Adrenal gland (tissue), 5 donors: ENCODE data around the gene CERS1.

Source experiments
- CTCF ChIP-seq, 6 experiments: fragments of 450-650 bp in 4 of 6; fragments of 200-600 bp in 2 of 6; sonication (generic) in 1 of 6; IDR thresholded peaks; 1 replicate in 5 of 6; 2 replicates in 1 of 6; pipeline versions ENCODE4 v1.5.1 to v1.8.0; 2016 to 2021; ENCODE audit warnings: antibody characterized with exemption in 6 of 6, mild to moderate bottlenecking in 2 of 6, moderate library complexity in 1 of 6
- POLR2A ChIP-seq, 2 donors: fragments of 450-650 bp; IDR thresholded peaks; one replicate each; pipeline ENCODE4 v1.6.1; 2017; ENCODE audit warnings: antibody characterized with exemption in 2 of 2, mild to moderate bottlenecking in 2 of 2, moderate library complexity in 1 of 2
- donor health status: DM: no; HTN: no; CAD: no.

GRCh38 chr19:18903156-18904037 is 7.4 kb upstream of the CERS1 start:
- TF ChIP-seq CTCF (IDR thresholded peaks at IDR 0.05) = no peak
- no peak for TF ChIP-seq POLR2A (IDR thresholded peaks at IDR 0.05)
